GM21825 (cell line): ENCODE data around the gene C5orf22.
"Not testable (repeated sequence)": the region's sequence is repeated elsewhere in the genome, so short reads cannot be mapped to it uniquely, and the experiment has no call there.

Experiments
- ATAC-seq: cut with Tn5 transposase; IDR thresholded peaks from one replicate; pipeline ENCODE4 v1.9.1; 2021; ENCODE audit warnings: mild to moderate bottlenecking, moderate library complexity; ENCODE audit not compliant: unreplicated experiment

Gene C5orf22

GRCh38 chr5:31598640-31599611 is 66.8 kb downstream of the C5orf22 start:
- ATAC-seq, result no peak

- ATAC-seq, result not testable (repeated sequence)
Measured at GRCh38 chr5:31602305-31602704, 70.2 kb downstream of the C5orf22 start.

- no peak for ATAC-seq
Measured at GRCh38 chr5:31604240-31604639, 72.1 kb downstream of the C5orf22 start.

- no peak for ATAC-seq
Measured at GRCh38 chr5:31604644-31605043, 72.5 kb downstream of the C5orf22 start.
